ENCODE data around the gene ABCA1.

GRCh38 chr9:104951487-104951886, 23.5 kb upstream of the ABCA1 start:
- TF ChIP-seq, protein P1, sequence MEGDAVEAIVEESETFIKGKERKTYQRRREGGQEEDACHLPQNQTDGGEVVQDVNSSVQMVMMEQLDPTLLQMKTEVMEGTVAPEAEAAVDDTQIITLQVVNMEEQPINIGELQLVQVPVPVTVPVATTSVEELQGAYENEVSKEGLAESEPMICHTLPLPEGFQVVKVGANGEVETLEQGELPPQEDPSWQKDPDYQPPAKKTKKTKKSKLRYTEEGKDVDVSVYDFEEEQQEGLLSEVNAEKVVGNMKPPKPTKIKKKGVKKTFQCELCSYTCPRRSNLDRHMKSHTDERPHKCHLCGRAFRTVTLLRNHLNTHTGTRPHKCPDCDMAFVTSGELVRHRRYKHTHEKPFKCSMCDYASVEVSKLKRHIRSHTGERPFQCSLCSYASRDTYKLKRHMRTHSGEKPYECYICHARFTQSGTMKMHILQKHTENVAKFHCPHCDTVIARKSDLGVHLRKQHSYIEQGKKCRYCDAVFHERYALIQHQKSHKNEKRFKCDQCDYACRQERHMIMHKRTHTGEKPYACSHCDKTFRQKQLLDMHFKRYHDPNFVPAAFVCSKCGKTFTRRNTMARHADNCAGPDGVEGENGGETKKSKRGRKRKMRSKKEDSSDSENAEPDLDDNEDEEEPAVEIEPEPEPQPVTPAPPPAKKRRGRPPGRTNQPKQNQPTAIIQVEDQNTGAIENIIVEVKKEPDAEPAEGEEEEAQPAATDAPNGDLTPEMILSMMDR (IDR thresholded peaks at IDR 0.05): no peak
- TF ChIP-seq POLR2A (IDR thresholded peaks at IDR 0.05): no peak

All from Peyer's patch (tissue), 4 donors.